NT2/D1 (cell line): Measurements from ENCODE around the gene C2CD5.
A peak's percentile ranks its signal among the peaks of the same experiment; 100 is the strongest.

Experiments
- DNase-seq: peaks from one replicate; pipeline ENCODE4 v3.0.0-alpha.2; 2011; ENCODE audit warnings: low read depth, low spot score
- H3K27me3 ChIP-seq: 2 replicates; pipeline ENCODE4 v1.6.0; 2011; ENCODE audit warnings: mild to moderate bottlenecking; ENCODE audit not compliant: insufficient read length, insufficient read depth
- H3K36me3 ChIP-seq: 2 replicates; pipeline ENCODE4 v1.6.1; 2011; ENCODE audit warnings: mild to moderate bottlenecking, low read length, mixed read lengths; ENCODE audit not compliant: insufficient read depth, insufficient read length
- H3K4me1 ChIP-seq: 2 replicates; pipeline ENCODE4 v1.5.1; 2011; ENCODE audit not compliant: insufficient read depth, insufficient read length
- H3K4me3 ChIP-seq: 2 replicates; pipeline ENCODE4 v1.5.1; 2011; ENCODE audit warnings: low read depth; ENCODE audit not compliant: insufficient read length
- H3K9ac ChIP-seq: 2 replicates; pipeline ENCODE4 v1.6.0; 2011; ENCODE audit warnings: low read depth; ENCODE audit not compliant: insufficient read length
- H3K9me3 ChIP-seq: 2 replicates; pipeline ENCODE4 v1.5.1; 2011; ENCODE audit warnings: mild to moderate bottlenecking, low read length; ENCODE audit not compliant: insufficient read depth
- SUZ12 ChIP-seq: IDR thresholded peaks from 2 replicates; pipeline ENCODE4 v1.6.1; 2011; ENCODE audit not compliant: insufficient read length, insufficient read depth; ENCODE audit errors: extremely low read depth
- YY1 ChIP-seq: IDR thresholded peaks from 2 replicates; pipeline ENCODE4 v1.6.1; 2011; ENCODE audit not compliant: insufficient read length, insufficient read depth
- ZNF274 ChIP-seq: IDR thresholded peaks from 2 replicates; pipeline ENCODE4 v1.6.1; 2011; ENCODE audit warnings: mild to moderate bottlenecking, low read depth, low read length

Gene C2CD5

GRCh38 chr12:22443379-22444316, 100.7 kb downstream of the C2CD5 start:
- no peak for TF ChIP-seq SUZ12
- no peaks in the 10 kb centered on the region for H3K36me3 ChIP-seq
- no peaks in the 10 kb centered on the region for H3K9me3 ChIP-seq
- no peaks in the 10 kb centered on the region for H3K4me1 ChIP-seq
- H3K4me3 ChIP-seq = no peak overlapping the region
- no peaks in the 10 kb centered on the region for H3K27me3 ChIP-seq
- H3K9ac ChIP-seq = no peak overlapping the region
- peak; percentile 98 for DNase-seq

GRCh38 chr12:22437031-22437806, 107.1 kb downstream of the C2CD5 start:
- peaks cover 8% of the 10 kb centered on the region; the same call in 1 of the 2 replicates for H3K9me3 ChIP-seq
- peak overlapping the region; percentile 2 for H3K4me3 ChIP-seq
- H3K36me3 ChIP-seq = no peaks in the 10 kb centered on the region
- no peaks in the 10 kb centered on the region for H3K27me3 ChIP-seq
- peak overlapping the region; percentile 54 for H3K9ac ChIP-seq
- TF ChIP-seq YY1 = no peak
- no peak for TF ChIP-seq SUZ12
- TF ChIP-seq ZNF274 = no peak
- peaks cover 2% of the 10 kb centered on the region for H3K4me1 ChIP-seq
- DNase-seq = peak; percentile 72

- DNase-seq = no peak
- Histone ChIP-seq H3K9ac (no peak overlapping the region), H3K4me1 (peaks cover 2% of the 10 kb centered on the region), H3K36me3 (no peaks in the 10 kb centered on the region), H3K4me3 (no peak overlapping the region), H3K27me3 (no peaks in the 10 kb centered on the region), H3K9me3 (peaks cover 8% of the 10 kb centered on the region; the same call in 1 of the 2 replicates)
- TF ChIP-seq ZNF274 (no peak), YY1 (no peak), SUZ12 (no peak)
Observed at GRCh38 chr12:22435583-22435982, 108.8 kb downstream of the C2CD5 start.

- H3K9me3 ChIP-seq = no peaks in the 10 kb centered on the region
- H3K36me3 ChIP-seq = no peaks in the 10 kb centered on the region
- no peaks in the 10 kb centered on the region for H3K27me3 ChIP-seq
- no peak overlapping the region for H3K4me3 ChIP-seq
- TF ChIP-seq SUZ12 (no peak), YY1 (no peak), ZNF274 (no peak)
- H3K9ac ChIP-seq = no peak overlapping the region
- peaks cover 2% of the 10 kb centered on the region for H3K4me1 ChIP-seq
- no peak for DNase-seq
Observed at GRCh38 chr12:22431693-22432251, 112.6 kb downstream of the C2CD5 start.

DNA sequence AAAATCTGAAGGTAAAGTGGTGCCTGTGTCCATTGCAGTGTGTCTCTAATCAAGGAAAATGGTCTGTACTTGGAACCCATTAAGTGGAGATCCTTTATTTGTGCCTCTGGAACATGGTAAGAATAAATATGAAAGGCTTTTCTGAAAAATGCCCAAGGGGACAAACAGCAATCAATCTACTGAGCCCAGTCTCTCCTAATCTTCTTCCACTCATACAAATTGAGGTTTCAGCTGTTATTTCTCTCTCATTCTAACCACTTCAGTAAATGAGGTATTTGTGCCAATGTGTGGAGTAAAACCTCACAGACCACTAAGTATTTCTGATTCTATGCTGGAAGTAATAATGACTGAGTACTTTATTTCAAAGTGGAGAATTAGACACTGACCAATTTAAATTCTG, 127.5 kb downstream of the C2CD5 start:
- DNase-seq = no peak
- H3K4me1 ChIP-seq = no peaks in the 10 kb centered on the region
- H3K9me3 ChIP-seq = no peaks in the 10 kb centered on the region
- no peak for TF ChIP-seq YY1
- no peak for TF ChIP-seq SUZ12
- TF ChIP-seq ZNF274 = no peak
- H3K36me3 ChIP-seq = no peaks in the 10 kb centered on the region
- H3K9ac ChIP-seq = no peak overlapping the region
- no peak overlapping the region for H3K4me3 ChIP-seq
- no peaks in the 10 kb centered on the region for H3K27me3 ChIP-seq

DNA sequence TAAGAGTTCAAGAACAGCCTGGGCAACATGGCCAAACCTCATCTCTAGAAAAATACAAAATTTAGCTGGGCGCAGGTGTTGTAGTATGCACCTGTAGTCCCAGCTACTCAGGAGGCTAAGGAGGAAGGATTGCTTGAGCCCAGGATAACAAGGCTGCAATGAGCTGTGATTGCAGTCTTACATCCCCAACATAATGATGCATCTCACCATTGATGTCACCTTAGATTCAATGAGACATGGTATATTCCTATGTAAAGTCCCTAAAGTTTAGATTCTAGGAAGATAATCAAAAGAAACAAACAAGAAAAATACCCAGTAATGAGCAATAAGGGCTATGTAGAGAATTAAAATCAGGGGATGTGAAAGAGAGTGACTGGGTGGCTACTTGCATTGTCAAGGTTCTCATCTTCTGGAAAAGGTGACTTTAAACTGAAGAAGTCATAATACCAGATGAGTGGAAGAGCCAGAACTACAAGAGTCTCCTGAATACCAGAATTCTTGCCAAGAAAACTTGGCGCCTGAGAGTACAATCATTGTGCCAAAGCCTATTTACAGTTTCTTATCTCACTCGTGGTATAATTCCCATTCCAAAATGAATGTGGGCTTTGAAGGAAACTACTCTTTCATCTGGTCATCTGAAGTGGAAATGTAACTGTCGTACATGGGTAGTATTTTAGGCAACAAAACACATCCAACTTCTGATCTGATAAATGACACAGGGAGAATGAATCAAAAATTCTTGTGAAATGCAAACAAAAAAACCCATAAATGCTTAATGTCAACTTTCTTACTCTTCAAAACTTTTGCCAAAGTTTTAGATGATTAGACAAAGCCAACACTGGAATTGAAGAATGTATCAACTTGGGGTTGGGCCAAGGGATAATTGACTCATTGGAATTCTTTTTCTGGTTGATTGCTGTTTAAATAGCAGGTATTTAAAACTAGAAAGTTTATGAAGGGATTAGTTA, 128.7 kb downstream of the C2CD5 start:
- no peak overlapping the region for H3K9ac ChIP-seq
- H3K9me3 ChIP-seq = no peaks in the 10 kb centered on the region
- H3K4me3 ChIP-seq = no peak overlapping the region
- DNase-seq = no peak
- TF ChIP-seq YY1 (no peak), SUZ12 (no peak), ZNF274 (no peak)
- no peaks in the 10 kb centered on the region for H3K36me3 ChIP-seq
- no peaks in the 10 kb centered on the region for H3K4me1 ChIP-seq
- H3K27me3 ChIP-seq = no peaks in the 10 kb centered on the region
